GM23338 (cell line): ENCODE measurements around the gene MCTP2.

ENCODE experiments used
- CREB1 ChIP-seq: fragments of 250-450 bp; sonication (Bioruptor Pico); IDR thresholded peaks from 2 replicates; pipeline ENCODE4 v1.5.0; 2020; ENCODE audit warnings: low read depth, mild to moderate bottlenecking, moderate library complexity
- EZH2 ChIP-seq: fragments of 200-600 bp; sonication (generic); IDR thresholded peaks from one replicate; pipeline ENCODE4 v1.8.0; 2017; ENCODE audit warnings: antibody characterized with exemption, mild to moderate bottlenecking, low read depth; ENCODE audit not compliant: unreplicated experiment
- EZH2phosphoT487 ChIP-seq: fragments of 200-600 bp; sonication (generic); IDR thresholded peaks from one replicate; pipeline ENCODE4 v1.8.1; 2018; ENCODE audit warnings: antibody characterized with exemption; ENCODE audit not compliant: unreplicated experiment
- JUNB ChIP-seq: IDR thresholded peaks from one replicate; pipeline ENCODE4 v1.6.1; 2016; ENCODE audit warnings: antibody characterized with exemption; ENCODE audit not compliant: unreplicated experiment
- POLR2AphosphoS5 ChIP-seq: IDR thresholded peaks from 2 replicates; pipeline ENCODE4 v1.6.1; 2016; ENCODE audit warnings: antibody characterized with exemption, low read depth
- STAT1 ChIP-seq: IDR thresholded peaks from one replicate; pipeline ENCODE4 v1.6.1; 2016; ENCODE audit warnings: antibody characterized with exemption; ENCODE audit not compliant: unreplicated experiment
- ZNF114 ChIP-seq: fragments of 250-450 bp; sonication (Bioruptor Pico); IDR thresholded peaks from 2 replicates; pipeline ENCODE4 v1.5.0; 2020; ENCODE audit warnings: mild to moderate bottlenecking, moderate library complexity
- TF ChIP-seq, protein P1 (sequence below), 2 experiments: fragments of 200-600 bp in 1 of 2; sonication (generic) in 1 of 2; conservative IDR thresholded peaks; 2 replicates each; pipeline versions ENCODE4 v1.5.1 to v1.6.1; 2016 to 2017; ENCODE audit warnings: antibody characterized with exemption in 2 of 2, low read depth in 2 of 2, mild to moderate bottlenecking in 2 of 2, moderate library complexity in 1 of 2
- TF ChIP-seq, protein P2 (sequence below): IDR thresholded peaks from one replicate; pipeline ENCODE4 v1.6.1; 2018; ENCODE audit warnings: antibody characterized with exemption; ENCODE audit not compliant: unreplicated experiment
- TF ChIP-seq, protein P3 (sequence below): IDR thresholded peaks from 2 replicates; pipeline ENCODE4 v1.6.1; 2016; ENCODE audit warnings: antibody characterized with exemption
- TF ChIP-seq, protein P4 (sequence below): fragments of 250-450 bp; sonication (Bioruptor Pico); IDR thresholded peaks from 2 replicates; pipeline ENCODE4 v1.5.0; 2020; ENCODE audit warnings: mild to moderate bottlenecking, moderate library complexity

DNA sequence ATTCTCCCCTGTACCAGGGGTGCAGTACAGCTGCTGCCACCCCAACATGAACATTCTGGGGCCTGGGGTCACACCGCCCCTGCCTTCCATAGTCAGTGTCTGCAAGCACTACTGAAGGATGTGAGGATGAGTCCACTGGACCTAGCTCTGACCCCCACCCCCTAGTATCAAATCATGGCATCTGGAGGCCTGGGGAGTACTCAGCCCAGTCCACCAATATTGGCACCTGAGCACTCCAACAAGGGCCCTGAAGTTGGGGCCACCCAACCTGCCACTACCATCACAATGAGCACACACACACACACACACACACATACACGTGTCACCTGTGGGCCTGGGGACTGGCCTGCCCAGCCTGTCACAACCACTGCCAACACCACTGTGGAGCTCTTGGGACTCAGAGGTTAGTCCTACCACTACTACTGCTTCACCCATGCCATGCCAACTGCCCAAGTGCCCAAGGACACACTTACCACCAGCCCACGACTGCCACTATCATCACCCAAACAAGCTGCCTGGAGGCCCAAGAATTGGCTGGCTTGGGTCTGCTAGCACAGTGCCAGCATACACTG is 253.9 kb downstream of the MCTP2 start:
- TF ChIP-seq, protein P1, sequence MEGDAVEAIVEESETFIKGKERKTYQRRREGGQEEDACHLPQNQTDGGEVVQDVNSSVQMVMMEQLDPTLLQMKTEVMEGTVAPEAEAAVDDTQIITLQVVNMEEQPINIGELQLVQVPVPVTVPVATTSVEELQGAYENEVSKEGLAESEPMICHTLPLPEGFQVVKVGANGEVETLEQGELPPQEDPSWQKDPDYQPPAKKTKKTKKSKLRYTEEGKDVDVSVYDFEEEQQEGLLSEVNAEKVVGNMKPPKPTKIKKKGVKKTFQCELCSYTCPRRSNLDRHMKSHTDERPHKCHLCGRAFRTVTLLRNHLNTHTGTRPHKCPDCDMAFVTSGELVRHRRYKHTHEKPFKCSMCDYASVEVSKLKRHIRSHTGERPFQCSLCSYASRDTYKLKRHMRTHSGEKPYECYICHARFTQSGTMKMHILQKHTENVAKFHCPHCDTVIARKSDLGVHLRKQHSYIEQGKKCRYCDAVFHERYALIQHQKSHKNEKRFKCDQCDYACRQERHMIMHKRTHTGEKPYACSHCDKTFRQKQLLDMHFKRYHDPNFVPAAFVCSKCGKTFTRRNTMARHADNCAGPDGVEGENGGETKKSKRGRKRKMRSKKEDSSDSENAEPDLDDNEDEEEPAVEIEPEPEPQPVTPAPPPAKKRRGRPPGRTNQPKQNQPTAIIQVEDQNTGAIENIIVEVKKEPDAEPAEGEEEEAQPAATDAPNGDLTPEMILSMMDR (conservative IDR thresholded peaks at IDR 0.05; ENCODE audit: low read depth in 2 of 2): no peak
- TF ChIP-seq EZH2phosphoT487: no peak
- no peak for TF ChIP-seq EZH2
- no peak for TF ChIP-seq POLR2AphosphoS5
- TF ChIP-seq STAT1: no peak
- no peak for TF ChIP-seq JUNB
- TF ChIP-seq CREB1: no peak
- TF ChIP-seq, protein P2, sequence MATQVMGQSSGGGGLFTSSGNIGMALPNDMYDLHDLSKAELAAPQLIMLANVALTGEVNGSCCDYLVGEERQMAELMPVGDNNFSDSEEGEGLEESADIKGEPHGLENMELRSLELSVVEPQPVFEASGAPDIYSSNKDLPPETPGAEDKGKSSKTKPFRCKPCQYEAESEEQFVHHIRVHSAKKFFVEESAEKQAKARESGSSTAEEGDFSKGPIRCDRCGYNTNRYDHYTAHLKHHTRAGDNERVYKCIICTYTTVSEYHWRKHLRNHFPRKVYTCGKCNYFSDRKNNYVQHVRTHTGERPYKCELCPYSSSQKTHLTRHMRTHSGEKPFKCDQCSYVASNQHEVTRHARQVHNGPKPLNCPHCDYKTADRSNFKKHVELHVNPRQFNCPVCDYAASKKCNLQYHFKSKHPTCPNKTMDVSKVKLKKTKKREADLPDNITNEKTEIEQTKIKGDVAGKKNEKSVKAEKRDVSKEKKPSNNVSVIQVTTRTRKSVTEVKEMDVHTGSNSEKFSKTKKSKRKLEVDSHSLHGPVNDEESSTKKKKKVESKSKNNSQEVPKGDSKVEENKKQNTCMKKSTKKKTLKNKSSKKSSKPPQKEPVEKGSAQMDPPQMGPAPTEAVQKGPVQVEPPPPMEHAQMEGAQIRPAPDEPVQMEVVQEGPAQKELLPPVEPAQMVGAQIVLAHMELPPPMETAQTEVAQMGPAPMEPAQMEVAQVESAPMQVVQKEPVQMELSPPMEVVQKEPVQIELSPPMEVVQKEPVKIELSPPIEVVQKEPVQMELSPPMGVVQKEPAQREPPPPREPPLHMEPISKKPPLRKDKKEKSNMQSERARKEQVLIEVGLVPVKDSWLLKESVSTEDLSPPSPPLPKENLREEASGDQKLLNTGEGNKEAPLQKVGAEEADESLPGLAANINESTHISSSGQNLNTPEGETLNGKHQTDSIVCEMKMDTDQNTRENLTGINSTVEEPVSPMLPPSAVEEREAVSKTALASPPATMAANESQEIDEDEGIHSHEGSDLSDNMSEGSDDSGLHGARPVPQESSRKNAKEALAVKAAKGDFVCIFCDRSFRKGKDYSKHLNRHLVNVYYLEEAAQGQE: no peak
- no peak for TF ChIP-seq ZNF114 (CRISPR knock-in tag)
- TF ChIP-seq, protein P3, sequence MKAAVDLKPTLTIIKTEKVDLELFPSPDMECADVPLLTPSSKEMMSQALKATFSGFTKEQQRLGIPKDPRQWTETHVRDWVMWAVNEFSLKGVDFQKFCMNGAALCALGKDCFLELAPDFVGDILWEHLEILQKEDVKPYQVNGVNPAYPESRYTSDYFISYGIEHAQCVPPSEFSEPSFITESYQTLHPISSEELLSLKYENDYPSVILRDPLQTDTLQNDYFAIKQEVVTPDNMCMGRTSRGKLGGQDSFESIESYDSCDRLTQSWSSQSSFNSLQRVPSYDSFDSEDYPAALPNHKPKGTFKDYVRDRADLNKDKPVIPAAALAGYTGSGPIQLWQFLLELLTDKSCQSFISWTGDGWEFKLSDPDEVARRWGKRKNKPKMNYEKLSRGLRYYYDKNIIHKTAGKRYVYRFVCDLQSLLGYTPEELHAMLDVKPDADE: no peak
- TF ChIP-seq, protein P4, sequence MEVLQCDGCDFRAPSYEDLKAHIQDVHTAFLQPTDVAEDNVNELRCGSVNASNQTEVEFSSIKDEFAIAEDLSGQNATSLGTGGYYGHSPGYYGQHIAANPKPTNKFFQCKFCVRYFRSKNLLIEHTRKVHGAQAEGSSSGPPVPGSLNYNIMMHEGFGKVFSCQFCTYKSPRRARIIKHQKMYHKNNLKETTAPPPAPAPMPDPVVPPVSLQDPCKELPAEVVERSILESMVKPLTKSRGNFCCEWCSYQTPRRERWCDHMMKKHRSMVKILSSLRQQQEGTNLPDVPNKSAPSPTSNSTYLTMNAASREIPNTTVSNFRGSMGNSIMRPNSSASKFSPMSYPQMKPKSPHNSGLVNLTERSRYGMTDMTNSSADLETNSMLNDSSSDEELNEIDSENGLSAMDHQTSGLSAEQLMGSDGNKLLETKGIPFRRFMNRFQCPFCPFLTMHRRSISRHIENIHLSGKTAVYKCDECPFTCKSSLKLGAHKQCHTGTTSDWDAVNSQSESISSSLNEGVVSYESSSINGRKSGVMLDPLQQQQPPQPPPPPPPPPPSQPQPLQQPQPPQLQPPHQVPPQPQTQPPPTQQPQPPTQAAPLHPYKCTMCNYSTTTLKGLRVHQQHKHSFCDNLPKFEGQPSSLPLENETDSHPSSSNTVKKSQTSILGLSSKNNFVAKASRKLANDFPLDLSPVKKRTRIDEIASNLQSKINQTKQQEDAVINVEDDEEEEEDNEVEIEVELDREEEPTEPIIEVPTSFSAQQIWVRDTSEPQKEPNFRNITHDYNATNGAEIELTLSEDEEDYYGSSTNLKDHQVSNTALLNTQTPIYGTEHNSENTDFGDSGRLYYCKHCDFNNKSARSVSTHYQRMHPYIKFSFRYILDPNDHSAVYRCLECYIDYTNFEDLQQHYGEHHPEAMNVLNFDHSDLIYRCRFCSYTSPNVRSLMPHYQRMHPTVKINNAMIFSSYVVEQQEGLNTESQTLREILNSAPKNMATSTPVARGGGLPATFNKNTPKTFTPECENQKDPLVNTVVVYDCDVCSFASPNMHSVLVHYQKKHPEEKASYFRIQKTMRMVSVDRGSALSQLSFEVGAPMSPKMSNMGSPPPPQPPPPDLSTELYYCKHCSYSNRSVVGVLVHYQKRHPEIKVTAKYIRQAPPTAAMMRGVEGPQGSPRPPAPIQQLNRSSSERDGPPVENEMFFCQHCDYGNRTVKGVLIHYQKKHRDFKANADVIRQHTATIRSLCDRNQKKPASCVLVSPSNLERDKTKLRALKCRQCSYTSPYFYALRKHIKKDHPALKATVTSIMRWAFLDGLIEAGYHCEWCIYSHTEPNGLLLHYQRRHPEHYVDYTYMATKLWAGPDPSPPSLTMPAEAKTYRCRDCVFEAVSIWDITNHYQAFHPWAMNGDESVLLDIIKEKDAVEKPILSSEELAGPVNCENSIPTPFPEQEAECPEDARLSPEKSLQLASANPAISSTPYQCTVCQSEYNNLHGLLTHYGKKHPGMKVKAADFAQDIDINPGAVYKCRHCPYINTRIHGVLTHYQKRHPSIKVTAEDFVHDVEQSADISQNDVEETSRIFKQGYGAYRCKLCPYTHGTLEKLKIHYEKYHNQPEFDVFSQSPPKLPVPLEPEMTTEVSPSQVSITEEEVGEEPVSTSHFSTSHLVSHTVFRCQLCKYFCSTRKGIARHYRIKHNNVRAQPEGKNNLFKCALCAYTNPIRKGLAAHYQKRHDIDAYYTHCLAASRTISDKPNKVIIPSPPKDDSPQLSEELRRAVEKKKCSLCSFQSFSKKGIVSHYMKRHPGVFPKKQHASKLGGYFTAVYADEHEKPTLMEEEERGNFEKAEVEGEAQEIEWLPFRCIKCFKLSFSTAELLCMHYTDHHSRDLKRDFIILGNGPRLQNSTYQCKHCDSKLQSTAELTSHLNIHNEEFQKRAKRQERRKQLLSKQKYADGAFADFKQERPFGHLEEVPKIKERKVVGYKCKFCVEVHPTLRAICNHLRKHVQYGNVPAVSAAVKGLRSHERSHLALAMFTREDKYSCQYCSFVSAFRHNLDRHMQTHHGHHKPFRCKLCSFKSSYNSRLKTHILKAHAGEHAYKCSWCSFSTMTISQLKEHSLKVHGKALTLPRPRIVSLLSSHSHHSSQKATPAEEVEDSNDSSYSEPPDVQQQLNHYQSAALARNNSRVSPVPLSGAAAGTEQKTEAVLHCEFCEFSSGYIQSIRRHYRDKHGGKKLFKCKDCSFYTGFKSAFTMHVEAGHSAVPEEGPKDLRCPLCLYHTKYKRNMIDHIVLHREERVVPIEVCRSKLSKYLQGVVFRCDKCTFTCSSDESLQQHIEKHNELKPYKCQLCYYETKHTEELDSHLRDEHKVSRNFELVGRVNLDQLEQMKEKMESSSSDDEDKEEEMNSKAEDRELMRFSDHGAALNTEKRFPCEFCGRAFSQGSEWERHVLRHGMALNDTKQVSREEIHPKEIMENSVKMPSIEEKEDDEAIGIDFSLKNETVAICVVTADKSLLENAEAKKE (CRISPR knock-in tag): no peak
